Prostate gland (tissue), 2 donors: ENCODE results near the gene TLX1.

Experiments
- CTCF ChIP-seq, 4 experiments: fragments of 200-600 bp in 2 of 4; fragments of 450-650 bp in 2 of 4; sonication (generic) in 2 of 4; IDR thresholded peaks; 1 replicate in 3 of 4; 2 replicates in 1 of 4; pipeline ENCODE4 v1.5.1; 2016 to 2019; ENCODE audit warnings: antibody characterized with exemption in 4 of 4, mild to moderate bottlenecking in 2 of 4, moderate library complexity in 2 of 4
- POLR2A ChIP-seq: fragments of 450-650 bp; IDR thresholded peaks from one replicate; pipeline ENCODE4 v1.6.1; 2016; ENCODE audit warnings: antibody characterized with exemption, mild to moderate bottlenecking
- POLR2AphosphoS5 ChIP-seq: sonication (generic); formaldehyde crosslinking; IDR thresholded peaks from one replicate; pipeline ENCODE4 v1.6.1; 2017; ENCODE audit warnings: antibody characterized with exemption

DNA sequence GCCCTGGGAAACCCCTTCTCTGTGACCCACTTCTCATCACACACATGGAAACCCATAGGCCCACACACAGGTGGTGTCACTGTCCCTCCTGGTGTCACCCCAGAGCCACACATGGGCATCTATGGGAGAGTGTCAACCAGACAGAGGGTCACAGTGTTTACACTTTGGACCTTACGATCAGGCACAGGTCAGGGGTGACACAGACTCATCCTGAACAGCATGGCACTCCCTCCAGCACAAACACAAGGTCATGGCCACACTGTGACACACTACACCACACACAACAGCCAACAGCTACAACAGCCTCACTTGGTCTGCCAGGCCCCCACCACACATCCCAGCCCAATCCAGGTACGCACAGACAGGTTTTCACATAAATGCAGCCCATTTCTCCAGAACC is 6.2 kb downstream of the TLX1 start:
- TF ChIP-seq POLR2A (no peak), CTCF (IDR thresholded peaks at IDR 0.05) (no peak), POLR2AphosphoS5 (no peak)
